Adrenal gland (tissue), 12 donors: ENCODE measurements around the gene CBLC. TPM values are rescaled to one million over a fixed set of nuclear protein-coding genes. Genes with fewer than 3 reads are reported as not detected.

ENCODE experiments used
- DNase-seq, 7 donors: peaks; one replicate each; pipeline ENCODE4 v3.0.0-alpha.2; 2019 to 2020
- H3K27ac ChIP-seq, 5 donors: fragments of 200-600 bp; sonication (generic) in 4 of 5; 1 replicate in 3 of 5; 2 replicates in 2 of 5; pipeline versions ENCODE4 v1.5.1 to v1.8.0; 2016 to 2020; ENCODE audit warnings: mild to moderate bottlenecking in 1 of 5
- H3K27me3 ChIP-seq: fragments of 200-600 bp; 2 replicates; pipeline ENCODE4 v1.8.0; 2021
- H3K36me3 ChIP-seq, 2 donors: fragments of 200-600 bp; replicated peaks in 1 of 2; 1 replicate in 1 of 2; 2 replicates in 1 of 2; pipeline versions ENCODE4 v1.5.1 to v1.8.0; 2018 to 2022
- H3K4me1 ChIP-seq, 2 donors: fragments of 200-600 bp; replicated peaks in 1 of 2; 1 replicate in 1 of 2; 2 replicates in 1 of 2; pipeline versions ENCODE4 v1.5.1 to v1.8.0; 2018 to 2021
- H3K4me3 ChIP-seq, 4 donors: fragments of 200-600 bp; sonication (generic) in 3 of 4; one replicate each; pipeline ENCODE4 v1.5.1; 2016 to 2018
- H3K9me3 ChIP-seq, 3 donors: fragments of 200-600 bp; sonication (generic) in 1 of 3; replicated peaks in 1 of 3; 1 replicate in 2 of 3; 2 replicates in 1 of 3; pipeline versions ENCODE4 v1.5.1 to v1.8.0; 2016 to 2021
- CTCF ChIP-seq, 6 experiments: fragments of 450-650 bp in 4 of 6; fragments of 200-600 bp in 2 of 6; sonication (generic) in 1 of 6; IDR thresholded peaks; 1 replicate in 5 of 6; 2 replicates in 1 of 6; pipeline versions ENCODE4 v1.5.1 to v1.8.0; 2016 to 2021; ENCODE audit warnings: antibody characterized with exemption in 6 of 6, mild to moderate bottlenecking in 2 of 6, moderate library complexity in 1 of 6
- POLR2A ChIP-seq, 2 donors: fragments of 450-650 bp; IDR thresholded peaks; one replicate each; pipeline ENCODE4 v1.6.1; 2017; ENCODE audit warnings: antibody characterized with exemption in 2 of 2, mild to moderate bottlenecking in 2 of 2, moderate library complexity in 1 of 2
- WGBS, 4 donors: extraction: QIAGEN DNeasy Blood & Tissue Kit in 2 of 4; methylation state at CpG; one replicate each; pipeline versions ENCODE4 v1.1.5 to v1.1.7; 2013 to 2017; 5-methylcytosine and 5-hydroxymethylcytosine counted together
- intact Hi-C, 2 donors: fragments of 100-400 bp; cut with DNase I; formaldehyde crosslinking; loops; one replicate each; pipeline versions ENCODE4 v1.14.1 to v1.15.0; 2022 to 2023
- microRNA-seq, 3 donors: library from miRNA; unstranded; fragments of <30 nt; microRNA quantifications; one replicate each; pipeline ENCODE4, GENCODE V29; 2017 to 2020
- polyA plus RNA-seq, 3 donors: library from polyadenylated mRNA; stranded (reverse); fragments of 200-250 nt in 2 of 3; fragments of 350-450 nt in 1 of 3; fragmentation: Illumina TruSeq in 1 of 3; extraction: RNeasy Lipid Tissue Mini Kit (QIAGEN cat#74804) in 1 of 3; gene quantifications; one replicate each; pipeline ENCODE4 v1.2.3, GENCODE V29; 2013 to 2014
- small RNA-seq, 2 donors: library from RNA; depleted of rRNA; stranded (forward); fragments of <200 nt; gene quantifications; one replicate each; pipeline ENCODE3, GENCODE V24; 2016
- total RNA-seq, 9 donors: library from RNA; depleted of rRNA in 4 of 9; stranded (reverse); fragments of >200 nt in 4 of 9; fragments of 120-200 nt in 1 of 9; fragmentation: NEBNext Ultra II Directional in 1 of 9; extraction: Animal tissue kit (Norgen Biotek cat#: 25700) in 1 of 9; gene quantifications; one replicate each; pipeline versions ENCODE4 v1.1.0 to v1.2.4, GENCODE V29; 2013 to 2023
- donor health status: healthy with polysubstance abuse.
- donor health status: Bipolar disorder and iron deficiency.
- donor health status: DM: yes; HTN: yes; CAD: no.
- donor health status: DM: no; HTN: no; CAD: no.
- donor health status: DM: no; HTN: no; CAD: no.
- donor health status: DM: yes; HTN: yes; CAD: no.

Gene CBLC
- total and polyA plus RNA-seq, 12 donors = 0.13 to 0.14 TPM; not detected in 10

- H3K27ac ChIP-seq = peak overlapping the region; percentile 78 to 99 (median 98)
- H3K36me3 ChIP-seq = no peaks in the 10 kb centered on the region
- DNase-seq = peak; percentile 80 to 92 (median 87)
- H3K4me1 ChIP-seq = peaks cover 38 to 46% of the 10 kb centered on the region in 2 donors
- no peaks in the 10 kb centered on the region for H3K27me3 ChIP-seq
- H3K9me3 ChIP-seq = no peaks in the 10 kb centered on the region
- intact Hi-C loops = no loop called here
- TF ChIP-seq CTCF (IDR thresholded peaks at IDR 0.05) = no peak
- peak; percentile 73 to 82 for TF ChIP-seq POLR2A (IDR thresholded peaks at IDR 0.05)
- WGBS, 4 donors = 0 to 2% (median 1%) methylated on average over 7 to 47 of the region's 47 CpGs
- H3K4me3 ChIP-seq = peak overlapping the region; percentile 33 to 97 (median 84)
Observed at GRCh38 chr19:44847144-44848035, 69.7 kb downstream of the CBLC start.

DNA sequence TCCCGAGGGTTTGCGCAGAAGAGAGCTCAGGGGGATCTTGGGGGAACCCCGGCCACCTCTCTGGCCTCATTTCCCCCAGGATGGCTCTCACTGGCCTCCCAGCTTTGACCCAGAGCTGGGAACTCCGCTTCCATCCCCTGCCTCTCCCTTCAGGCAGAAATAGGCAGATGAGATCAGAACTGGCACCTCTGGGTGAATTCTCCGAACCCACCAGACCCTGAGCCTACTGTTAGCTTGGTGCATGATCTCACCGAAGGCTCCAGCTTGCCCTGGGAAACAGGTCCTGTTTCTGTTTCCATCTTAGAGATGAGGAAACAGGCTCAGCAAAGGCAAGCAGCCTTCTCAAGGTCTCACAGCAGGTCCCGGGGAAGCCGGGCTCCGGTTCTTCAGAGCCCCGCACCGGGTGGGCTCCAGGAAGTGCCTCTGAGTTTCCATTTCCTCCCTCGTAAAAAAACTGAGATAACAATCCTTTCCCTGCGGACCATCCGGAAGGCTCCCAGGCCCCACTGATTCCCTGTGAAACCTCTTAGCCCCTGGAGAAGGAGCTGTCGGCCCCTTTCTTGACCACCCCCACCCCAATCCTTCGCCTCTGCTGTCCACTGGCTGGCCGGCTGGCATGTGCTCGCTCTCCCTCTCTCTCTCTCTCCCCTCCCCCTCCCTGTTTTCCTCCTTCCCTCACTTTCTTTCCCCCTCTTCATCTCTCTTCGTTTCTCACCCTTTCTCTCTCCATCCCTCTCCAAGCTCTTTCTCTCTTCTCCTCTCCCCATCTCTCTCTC lies 70.5 kb downstream of the CBLC start:
- TF ChIP-seq CTCF (IDR thresholded peaks at IDR 0.05) (no peak), POLR2A (IDR thresholded peaks at IDR 0.05) (no peak)
- peak overlapping the region; percentile 78 to 99 (median 98) for H3K27ac ChIP-seq
- peak overlapping the region in 3 of 4 donors; percentile 15 to 94 (median 74) for H3K4me3 ChIP-seq
- H3K27me3 ChIP-seq = no peaks in the 10 kb centered on the region
- peak; percentile 35 to 75 (median 61) for DNase-seq
- peaks cover 38 to 46% of the 10 kb centered on the region in 2 donors for H3K4me1 ChIP-seq
- intact Hi-C loops = no loop called here
- no peaks in the 10 kb centered on the region for H3K36me3 ChIP-seq
- H3K9me3 ChIP-seq = no peaks in the 10 kb centered on the region
- 3 to 13% (median 8%) methylated on average over 17 to 19 of the region's 19 CpGs for WGBS, 4 donors

GRCh38 chr19:44848812-44849447 lies 71.2 kb downstream of the CBLC start:
- TF ChIP-seq POLR2A (IDR thresholded peaks at IDR 0.05) (no peak), CTCF (IDR thresholded peaks at IDR 0.05) (no peak)
- no peaks in the 10 kb centered on the region for H3K36me3 ChIP-seq
- peak overlapping the region; percentile 78 to 99 (median 98) for H3K27ac ChIP-seq
- no peaks in the 10 kb centered on the region for H3K27me3 ChIP-seq
- no peaks in the 10 kb centered on the region for H3K9me3 ChIP-seq
- H3K4me1 ChIP-seq = peaks cover 38 to 46% of the 10 kb centered on the region in 2 donors
- peak; percentile 51 to 74 (median 65) for DNase-seq
- 13 to 19% (median 16%) methylated on average over 18 of the region's 18 CpGs for WGBS, 4 donors
- peak overlapping the region in 2 of 4 donors; percentile 74 to 94 for H3K4me3 ChIP-seq
- intact Hi-C loops = no loop called here

Small RNA genes within 50 kb of the gene (microRNA-seq; reads per million reads assigned to microRNA genes)
- gene MIR8085 = 0 reads per million in 3 donors

Small RNA genes within 50 kb of the gene (small RNA-seq; reads per million reads assigned to genes)
- gene RF00156 = 0 reads per million in 2 donors

Other genes with a start within 250 kb of the CBLC start
- under 1 TPM in 2 of 9 donors, not detected in 7; 0.20 to 0.50 TPM for gene CEACAM20, start 248.2 kb upstream of the CBLC start, total RNA-seq
- under 1 TPM in 1 of 3 donors, not detected in 2; 0.07 TPM for gene CEACAM20, start 248.2 kb upstream of the CBLC start, polyA plus RNA-seq
- not detected for gene IGSF23, start 164.3 kb upstream of the CBLC start, total RNA-seq
- not detected for gene IGSF23, start 164.3 kb upstream of the CBLC start, polyA plus RNA-seq
- gene PVR, start 134.0 kb upstream of the CBLC start, total RNA-seq = 10 to 100 TPM; 31.9 to 57.8 (median 45.0) TPM
- 10 to 100 TPM; 28.7 to 56.0 (median 45.0) TPM for gene PVR, start 134.0 kb upstream of the CBLC start, polyA plus RNA-seq
- 10 to 100 TPM in 1 of 9 donors, 1 to 10 TPM in 8; 1.6 to 11.0 (median 3.1) TPM for gene CEACAM19, start 106.4 kb upstream of the CBLC start, total RNA-seq
- 10 to 100 TPM in 2 of 3 donors, 1 to 10 TPM in 1; 2.2 to 38.2 (median 26.4) TPM for gene CEACAM19, start 106.4 kb upstream of the CBLC start, polyA plus RNA-seq
- under 1 TPM in 3 of 9 donors, not detected in 6; 0.27 to 0.69 (median 0.30) TPM for gene CEACAM16, start 78.7 kb upstream of the CBLC start, total RNA-seq
- 1 to 10 TPM in 1 of 3 donors, under 1 TPM in 1, not detected in 1; 0.57 to 1.4 TPM for gene CEACAM16, start 78.7 kb upstream of the CBLC start, polyA plus RNA-seq
- gene BCL3, start 29.2 kb upstream of the CBLC start, total RNA-seq = 10 to 100 TPM in 8 of 9 donors, under 1 TPM in 1; 1.00 to 85.1 (median 47.6) TPM
- 100 to 1,000 TPM in 1 of 3 donors, 10 to 100 TPM in 2; 10.2 to 120 (median 45.9) TPM for gene BCL3, start 29.2 kb upstream of the CBLC start, polyA plus RNA-seq
- 10 to 100 TPM in 8 of 9 donors, 1 to 10 TPM in 1; 7.5 to 81.1 (median 43.4) TPM for gene BCAM, start 31.2 kb downstream of the CBLC start, total RNA-seq
- 10 to 100 TPM in 2 of 3 donors, 1 to 10 TPM in 1; 5.1 to 68.4 (median 55.1) TPM for gene BCAM, start 31.2 kb downstream of the CBLC start, polyA plus RNA-seq
- 100 to 1,000 TPM in 8 of 9 donors, 10 to 100 TPM in 1; 97.7 to 243 (median 131) TPM for gene NECTIN2, start 68.4 kb downstream of the CBLC start, total RNA-seq
- gene NECTIN2, start 68.4 kb downstream of the CBLC start, polyA plus RNA-seq = 100 to 1,000 TPM in 2 of 3 donors, 10 to 100 TPM in 1; 82.7 to 139 (median 124) TPM
- gene TOMM40, start 113.4 kb downstream of the CBLC start, total RNA-seq = 100 to 1,000 TPM in 3 of 9 donors, 10 to 100 TPM in 6; 53.1 to 248 (median 68.5) TPM
- 100 to 1,000 TPM in 1 of 3 donors, 10 to 100 TPM in 2; 63.2 to 112 (median 70.5) TPM for gene TOMM40, start 113.4 kb downstream of the CBLC start, polyA plus RNA-seq
- gene APOE, start 127.9 kb downstream of the CBLC start, total RNA-seq = over 10,000 TPM in 4 of 9 donors, 1,000 to 10,000 TPM in 5; 3,098 to 21,602 (median 7,572) TPM
- gene APOE, start 127.9 kb downstream of the CBLC start, polyA plus RNA-seq = over 10,000 TPM in 2 of 3 donors, 100 to 1,000 TPM in 1; 569 to 15,573 (median 10,217) TPM
- 1,000 to 10,000 TPM; 1,263 to 3,854 (median 2,137) TPM for gene APOC1, start 136.7 kb downstream of the CBLC start, total RNA-seq
- gene APOC1, start 136.7 kb downstream of the CBLC start, polyA plus RNA-seq = 1,000 to 10,000 TPM in 2 of 3 donors, 100 to 1,000 TPM in 1; 583 to 2,292 (median 2,067) TPM
- gene APOC4, start 164.3 kb downstream of the CBLC start, total RNA-seq = 1 to 10 TPM in 3 of 9 donors, under 1 TPM in 2, not detected in 4; 0.83 to 4.5 (median 1.3) TPM
- gene APOC4, start 164.3 kb downstream of the CBLC start, polyA plus RNA-seq = 1 to 10 TPM in 1 of 3 donors, under 1 TPM in 1, not detected in 1; 0.67 to 2.4 TPM
- 10 to 100 TPM in 2 of 9 donors, 1 to 10 TPM in 6, not detected in 1; 1.3 to 16.9 (median 4.7) TPM for gene APOC2, start 168.2 kb downstream of the CBLC start, total RNA-seq
- 10 to 100 TPM in 2 of 3 donors, 1 to 10 TPM in 1; 5.4 to 68.1 (median 14.2) TPM for gene APOC2, start 168.2 kb downstream of the CBLC start, polyA plus RNA-seq
- 100 to 1,000 TPM in 8 of 9 donors, 10 to 100 TPM in 1; 67.8 to 293 (median 254) TPM for gene CLPTM1, start 177.5 kb downstream of the CBLC start, total RNA-seq
- gene CLPTM1, start 177.5 kb downstream of the CBLC start, polyA plus RNA-seq = 100 to 1,000 TPM; 220 to 306 (median 233) TPM
- gene RELB, start 223.6 kb downstream of the CBLC start, total RNA-seq = 10 to 100 TPM in 7 of 9 donors, 1 to 10 TPM in 2; 2.0 to 39.1 (median 11.6) TPM
- gene RELB, start 223.6 kb downstream of the CBLC start, polyA plus RNA-seq = 10 to 100 TPM in 2 of 3 donors, 1 to 10 TPM in 1; 3.9 to 17.7 (median 12.4) TPM